ENCODE measurements around the gene WARS2. TPM values are rescaled to one million over a fixed set of nuclear protein-coding genes. Genes with fewer than 3 reads are reported as not detected.

Gene WARS2
- total RNA-seq, 1 experiment from 2014 or later = 18.1 TPM

DNA sequence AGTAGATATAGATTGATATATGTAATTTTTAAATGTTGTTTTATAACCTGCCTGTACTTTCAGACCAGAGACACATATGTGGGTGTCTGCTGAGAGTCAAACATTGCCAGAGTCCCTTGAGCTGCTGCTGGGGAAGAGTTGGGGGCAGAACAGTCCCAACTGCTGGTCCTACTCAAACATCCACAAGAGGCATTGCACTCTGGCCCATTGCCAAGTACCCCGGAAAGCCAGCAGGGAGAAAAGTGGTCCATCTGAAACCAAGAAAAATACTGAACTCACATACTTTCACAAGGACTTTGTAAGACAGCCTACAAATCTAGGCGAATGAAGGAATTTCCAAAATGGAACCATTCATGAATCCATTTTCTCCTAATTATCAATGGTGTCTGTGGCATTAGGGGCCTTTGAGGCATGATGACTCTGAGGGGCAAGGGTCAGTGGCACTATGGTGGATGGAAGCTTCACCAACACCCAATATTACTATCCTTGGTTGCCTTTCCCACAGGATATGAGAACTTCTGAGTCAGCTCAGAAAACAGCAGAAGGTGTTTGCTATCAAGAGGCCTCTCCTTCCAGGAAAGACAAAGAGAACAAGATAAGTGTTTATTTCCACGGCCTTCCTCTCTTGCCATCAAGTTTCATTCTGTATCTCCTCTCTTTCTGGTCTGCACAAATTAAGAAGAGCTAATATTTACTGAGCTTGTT is 145.0 kb downstream of the WARS2 start:
- TF ChIP-seq EZH2 (IDR thresholded peaks at IDR 0.05; ENCODE audit: low read length, unreplicated experiment) = no peak
- TF ChIP-seq, protein P1, sequence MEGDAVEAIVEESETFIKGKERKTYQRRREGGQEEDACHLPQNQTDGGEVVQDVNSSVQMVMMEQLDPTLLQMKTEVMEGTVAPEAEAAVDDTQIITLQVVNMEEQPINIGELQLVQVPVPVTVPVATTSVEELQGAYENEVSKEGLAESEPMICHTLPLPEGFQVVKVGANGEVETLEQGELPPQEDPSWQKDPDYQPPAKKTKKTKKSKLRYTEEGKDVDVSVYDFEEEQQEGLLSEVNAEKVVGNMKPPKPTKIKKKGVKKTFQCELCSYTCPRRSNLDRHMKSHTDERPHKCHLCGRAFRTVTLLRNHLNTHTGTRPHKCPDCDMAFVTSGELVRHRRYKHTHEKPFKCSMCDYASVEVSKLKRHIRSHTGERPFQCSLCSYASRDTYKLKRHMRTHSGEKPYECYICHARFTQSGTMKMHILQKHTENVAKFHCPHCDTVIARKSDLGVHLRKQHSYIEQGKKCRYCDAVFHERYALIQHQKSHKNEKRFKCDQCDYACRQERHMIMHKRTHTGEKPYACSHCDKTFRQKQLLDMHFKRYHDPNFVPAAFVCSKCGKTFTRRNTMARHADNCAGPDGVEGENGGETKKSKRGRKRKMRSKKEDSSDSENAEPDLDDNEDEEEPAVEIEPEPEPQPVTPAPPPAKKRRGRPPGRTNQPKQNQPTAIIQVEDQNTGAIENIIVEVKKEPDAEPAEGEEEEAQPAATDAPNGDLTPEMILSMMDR (conservative IDR thresholded peaks at IDR 0.05; ENCODE audit: low read depth, low read length) = no peak
- TF ChIP-seq EZH2phosphoT487 (IDR thresholded peaks at IDR 0.05; ENCODE audit: borderline replicate concordance, low read length) = no peak
- H3K36me3 ChIP-seq (ENCODE audit: low read depth, low read length) = no peaks in the 10 kb centered on the region
- H3K4me1 ChIP-seq (ENCODE audit: insufficient read depth, low read length) = peaks cover 9% of the 10 kb centered on the region
- H3K9me2 ChIP-seq (replicated peaks; ENCODE audit: low read length) = no peaks in the 10 kb centered on the region
- H3K4me3 ChIP-seq (ENCODE audit: low read length) = no peak overlapping the region
- intact Hi-C loops (cut with micrococcal nuclease) = no loop called here
- H3K27ac ChIP-seq (ENCODE audit: low read length) = no peak overlapping the region
- H4K20me1 ChIP-seq (ENCODE audit: low read length) = no peaks in the 10 kb centered on the region
- BruUV-seq (replicated peaks) = no TSS peak
- peak overlapping the region; percentile 27 for H3K4me2 ChIP-seq (ENCODE audit: low read length)
- ATAC-seq (peak; percentile 53), DNase-seq (peak; percentile 47)
- ChIA-PET POLR2A (ENCODE audit: unreplicated experiment) (no interaction called here), CTCF (no interaction called here)
- no peaks in the 10 kb centered on the region for H3K27me3 ChIP-seq (ENCODE audit: low read length)
- no peaks in the 10 kb centered on the region for H3K9me3 ChIP-seq (ENCODE audit: low read length)
- no peak overlapping the region for H3K9ac ChIP-seq (ENCODE audit: low read length)
- H2AFZ ChIP-seq (ENCODE audit: low read length) = no peak overlapping the region
- no peaks in the 10 kb centered on the region for H3F3A ChIP-seq (ENCODE audit: low read length, unreplicated experiment)
- H3K79me2 ChIP-seq (ENCODE audit: low read length) = no peaks in the 10 kb centered on the region

GRCh38 chr1:118993700-118994026 is 146.8 kb downstream of the WARS2 start:
- no peak overlapping the region for H3K27ac ChIP-seq (ENCODE audit: low read length)
- no peak overlapping the region for H3K4me3 ChIP-seq (ENCODE audit: low read length)
- H3K9me3 ChIP-seq (ENCODE audit: low read length) = no peaks in the 10 kb centered on the region
- ATAC-seq = no peak
- H3K36me3 ChIP-seq (ENCODE audit: low read depth, low read length) = no peaks in the 10 kb centered on the region
- H4K20me1 ChIP-seq (ENCODE audit: low read length) = no peaks in the 10 kb centered on the region
- H2AFZ ChIP-seq (ENCODE audit: low read length) = no peak overlapping the region
- no peaks in the 10 kb centered on the region for H3K79me2 ChIP-seq (ENCODE audit: low read length)
- H3K9ac ChIP-seq (ENCODE audit: low read length) = no peak overlapping the region
- ChIA-PET POLR2A (ENCODE audit: unreplicated experiment) (no interaction called here), CTCF (interaction anchor here (0.7 kb wide), 1 partner anchor 24 kb away, joined by 3 read pairs; no protein-coding TSS in a partner anchor)
- H3K27me3 ChIP-seq (ENCODE audit: low read length) = no peaks in the 10 kb centered on the region
- TF ChIP-seq, protein P1 (conservative IDR thresholded peaks at IDR 0.05; ENCODE audit: low read depth, low read length) = no peak
- TF ChIP-seq EZH2phosphoT487 (IDR thresholded peaks at IDR 0.05; ENCODE audit: borderline replicate concordance, low read length) (no peak), EZH2 (IDR thresholded peaks at IDR 0.05; ENCODE audit: low read length, unreplicated experiment) (no peak)
- H3F3A ChIP-seq (ENCODE audit: low read length, unreplicated experiment) = no peaks in the 10 kb centered on the region
- DNase-seq = no peak
- peaks cover 9% of the 10 kb centered on the region for H3K4me1 ChIP-seq (ENCODE audit: insufficient read depth, low read length)
- no TSS peak for BruUV-seq (replicated peaks)
- intact Hi-C loops (cut with micrococcal nuclease) = no loop called here
- no peak overlapping the region for H3K4me2 ChIP-seq (ENCODE audit: low read length)
- H3K9me2 ChIP-seq (replicated peaks; ENCODE audit: low read length) = no peaks in the 10 kb centered on the region

- intact Hi-C loops (cut with micrococcal nuclease) = no loop called here
- H3K36me3 ChIP-seq (ENCODE audit: low read depth, low read length) = no peaks in the 10 kb centered on the region
- POLR2A ChIA-PET (ENCODE audit: unreplicated experiment) = no interaction called here
- TF ChIP-seq EZH2 (IDR thresholded peaks at IDR 0.05; ENCODE audit: low read length, unreplicated experiment) = no peak
- no peaks in the 10 kb centered on the region for H3F3A ChIP-seq (ENCODE audit: low read length, unreplicated experiment)
- H3K9ac ChIP-seq (ENCODE audit: low read length) = no peak overlapping the region
- H2AFZ ChIP-seq (ENCODE audit: low read length) = no peak overlapping the region
- DNase-seq (no peak), ATAC-seq (no peak)
- no peaks in the 10 kb centered on the region for H3K27me3 ChIP-seq (ENCODE audit: low read length)
- no peak overlapping the region for H3K4me3 ChIP-seq (ENCODE audit: low read length)
- no peaks in the 10 kb centered on the region for H4K20me1 ChIP-seq (ENCODE audit: low read length)
- no peaks in the 10 kb centered on the region for H3K9me3 ChIP-seq (ENCODE audit: low read length)
- H3K9me2 ChIP-seq (replicated peaks; ENCODE audit: low read length) = no peaks in the 10 kb centered on the region
- CTCF ChIA-PET = interaction anchor here (0.7 kb wide), 1 partner anchor 24 kb away, joined by 3 read pairs; no protein-coding TSS in a partner anchor
- H3K4me1 ChIP-seq (ENCODE audit: insufficient read depth, low read length) = peaks cover 9% of the 10 kb centered on the region
- no peaks in the 10 kb centered on the region for H3K79me2 ChIP-seq (ENCODE audit: low read length)
- H3K4me2 ChIP-seq (ENCODE audit: low read length) = no peak overlapping the region
- no TSS peak for BruUV-seq (replicated peaks)
- no peak overlapping the region for H3K27ac ChIP-seq (ENCODE audit: low read length)
Observed at GRCh38 chr1:118992868-118993699, 147.4 kb downstream of the WARS2 start.

Data from PC-3 (cell line).